Measurements from ENCODE around the gene LRIG1.

The LRIG1 gene

GRCh38 chr3:66506154-66506553 lies 5.3 kb upstream of the LRIG1 start:
- no peak for DNase-seq (ENCODE audit: low read depth in 2 of 2)

GRCh38 chr3:66504850-66505641 lies 4.2 kb upstream of the LRIG1 start:
- no peak for DNase-seq (ENCODE audit: low read depth in 2 of 2)

GRCh38 chr3:66502981-66503380 lies 2.2 kb upstream of the LRIG1 start:
- DNase-seq (ENCODE audit: low read depth in 2 of 2) = no peak

- no peak for DNase-seq (ENCODE audit: low read depth in 2 of 2)
Measured at GRCh38 chr3:66502245-66502874, 1.5 kb upstream of the LRIG1 start.

- DNase-seq (ENCODE audit: low read depth in 2 of 2) = no peak
Measured at GRCh38 chr3:66501483-66502244, 842 bp upstream of the LRIG1 start.

- no peak for DNase-seq (ENCODE audit: low read depth in 2 of 2)
Measured at GRCh38 chr3:66499881-66500575, 794 bp downstream of the LRIG1 start.

GRCh38 chr3:66498687-66499621 lies 1.9 kb downstream of the LRIG1 start:
- DNase-seq (ENCODE audit: low read depth in 2 of 2) = no peak

- DNase-seq (ENCODE audit: low read depth in 2 of 2) = no peak
Measured at GRCh38 chr3:66497985-66498671, 2.7 kb downstream of the LRIG1 start.

- no peak for DNase-seq (ENCODE audit: low read depth in 2 of 2)
Measured at GRCh38 chr3:66497288-66497984, 3.4 kb downstream of the LRIG1 start.

GRCh38 chr3:66496746-66497145 lies 4.1 kb downstream of the LRIG1 start:
- DNase-seq (ENCODE audit: low read depth in 2 of 2) = no peak

GRCh38 chr3:66496301-66496700 lies 4.5 kb downstream of the LRIG1 start:
- no peak for DNase-seq (ENCODE audit: low read depth in 2 of 2)

- DNase-seq (ENCODE audit: low read depth in 2 of 2) = no peak
Measured at GRCh38 chr3:66495668-66496045, 5.2 kb downstream of the LRIG1 start.

- DNase-seq (ENCODE audit: low read depth in 2 of 2) = no peak
Measured at GRCh38 chr3:66494959-66495667, 5.7 kb downstream of the LRIG1 start.

- no peak for DNase-seq (ENCODE audit: low read depth in 2 of 2)
Measured at GRCh38 chr3:66493458-66494099, 7.2 kb downstream of the LRIG1 start.

- no peak for DNase-seq (ENCODE audit: low read depth in 2 of 2)
Measured at GRCh38 chr3:66492672-66493071, 8.2 kb downstream of the LRIG1 start.

GRCh38 chr3:66492071-66492470 lies 8.8 kb downstream of the LRIG1 start:
- DNase-seq (ENCODE audit: low read depth in 2 of 2) = no peak

GRCh38 chr3:66490984-66491383 lies 9.8 kb downstream of the LRIG1 start:
- no peak for DNase-seq (ENCODE audit: low read depth in 2 of 2)

- DNase-seq (ENCODE audit: low read depth in 2 of 2) = no peak
Measured at GRCh38 chr3:66490214-66490613, 10.6 kb downstream of the LRIG1 start.

- no peak for DNase-seq (ENCODE audit: low read depth in 2 of 2)
Measured at GRCh38 chr3:66489581-66489980, 11.2 kb downstream of the LRIG1 start.
